Thyroid gland (tissue), 4 donors: Measurements from ENCODE around the gene ITGAV. TPM values are rescaled to one million over a fixed set of nuclear protein-coding genes. Genes with fewer than 3 reads are reported as not detected.
A peak's percentile ranks its signal among the peaks of the same experiment; 100 is the strongest.

Source experiments
- DNase-seq, 2 donors: peaks; one replicate each; pipeline ENCODE4 v3.0.0-alpha.2; 2019
- H3K27ac ChIP-seq, 3 donors: fragments of 200-600 bp; sonication (generic); 1 replicate in 2 of 3; 2 replicates in 1 of 3; pipeline ENCODE4 v1.5.1; 2016 to 2019; ENCODE audit warnings: mild to moderate bottlenecking in 1 of 3, moderate library complexity in 1 of 3
- H3K27me3 ChIP-seq: fragments of 200-600 bp; sonication (generic); one replicate; pipeline ENCODE4 v1.5.1; 2019
- H3K36me3 ChIP-seq, 2 donors: fragments of 200-600 bp; sonication (generic); one replicate each; pipeline ENCODE4 v1.5.1; 2016 to 2019
- H3K4me1 ChIP-seq, 2 donors: fragments of 200-600 bp; sonication (generic); one replicate each; pipeline ENCODE4 v1.5.1; 2017 to 2019
- H3K4me3 ChIP-seq, 3 donors: fragments of 200-600 bp; sonication (generic); replicated peaks in 1 of 3; 1 replicate in 2 of 3; 2 replicates in 1 of 3; pipeline ENCODE4 v1.5.1; 2016; ENCODE audit warnings: mild to moderate bottlenecking in 1 of 3
- H3K9me3 ChIP-seq: fragments of 200-600 bp; sonication (generic); one replicate; pipeline ENCODE4 v1.5.1; 2017
- CTCF ChIP-seq, 6 experiments: fragments of 200-600 bp in 3 of 6; fragments of 450-650 bp in 3 of 6; sonication (generic) in 3 of 6; IDR thresholded peaks; one replicate each; pipeline ENCODE4 v1.5.1; 2016 to 2019; ENCODE audit warnings: antibody characterized with exemption in 6 of 6, mild to moderate bottlenecking in 2 of 6, inconsistent platforms in 1 of 6, moderate library complexity in 1 of 6
- POLR2A ChIP-seq, 2 donors: fragments of 450-650 bp; IDR thresholded peaks; one replicate each; pipeline ENCODE4 v1.6.1; 2017; ENCODE audit warnings: antibody characterized with exemption in 2 of 2, mild to moderate bottlenecking in 2 of 2, moderate library complexity in 1 of 2
- WGBS, 2 donors: methylation state at CpG; one replicate each; pipeline ENCODE4 v1.1.5; 2017; 5-methylcytosine and 5-hydroxymethylcytosine counted together
- intact Hi-C: fragments of 100-400 bp; cut with DNase I; formaldehyde crosslinking; loops from one replicate; pipeline ENCODE4 v1.15.1; 2023
- total RNA-seq, 4 donors: library from RNA; depleted of rRNA; stranded (reverse); fragments of >200 nt; gene quantifications; one replicate each; pipeline ENCODE4 v1.2.3, GENCODE V29; 2016

Gene ITGAV
- total RNA-seq, result 100 to 1,000 TPM; 136 to 186 (median 143) TPM

- Histone ChIP-seq H3K9me3 (no peaks in the 10 kb centered on the region), H3K27me3 (no peaks in the 10 kb centered on the region), H3K4me1 (peaks cover 25 to 27% of the 10 kb centered on the region in 2 donors), H3K27ac (peak within 1 kb of the TSS; percentile 96 to 99 (median 98)), H3K36me3 (no peaks in the 10 kb centered on the region), H3K4me3 (peak within 1 kb of the TSS; percentile 85 to 97 (median 90))
- DNase-seq, result peak; percentile 97
- peak; percentile 86 to 100 for TF ChIP-seq POLR2A (IDR thresholded peaks at IDR 0.05)
- peak in 1 of 6 experiments; percentile 13 for TF ChIP-seq CTCF (IDR thresholded peaks at IDR 0.05)
- 0 to 2% methylated on average over 4 to 20 of the region's 71 CpGs for WGBS, 2 donors
- intact Hi-C loops, result no loop called here
These were observed at the start of gene ITGAV for GRCh38 chr2:186589612-186590349. TSS of gene ITGAV (plus strand) at chr2:186590056. CDS start at chr2:186590339, 283 bp downstream.

GRCh38 chr2:186540941-186541340 lies 48.9 kb upstream of the ITGAV start:
- H3K27me3 ChIP-seq, result no peaks in the 10 kb centered on the region
- no peak overlapping the region for H3K4me3 ChIP-seq
- TF ChIP-seq CTCF (IDR thresholded peaks at IDR 0.05) (no peak), POLR2A (IDR thresholded peaks at IDR 0.05) (no peak)
- H3K9me3 ChIP-seq, result no peaks in the 10 kb centered on the region
- 87 to 89% methylated on average over 4 of the region's 4 CpGs for WGBS, 2 donors
- intact Hi-C loops, result no loop called here
- peaks cover 13 to 23% of the 10 kb centered on the region in 2 donors for H3K4me1 ChIP-seq
- H3K27ac ChIP-seq, result no peak overlapping the region
- no peak for DNase-seq
- no peaks in the 10 kb centered on the region for H3K36me3 ChIP-seq

- no peaks in the 10 kb centered on the region for H3K36me3 ChIP-seq
- no peak for DNase-seq
- H3K9me3 ChIP-seq, result no peaks in the 10 kb centered on the region
- no peak overlapping the region for H3K4me3 ChIP-seq
- H3K4me1 ChIP-seq, result peaks cover 13 to 23% of the 10 kb centered on the region in 2 donors
- no peak overlapping the region for H3K27ac ChIP-seq
- no peaks in the 10 kb centered on the region for H3K27me3 ChIP-seq
- WGBS, 2 donors, result 89 to 92% methylated on average over 4 of the region's 4 CpGs
- TF ChIP-seq CTCF (IDR thresholded peaks at IDR 0.05) (no peak), POLR2A (IDR thresholded peaks at IDR 0.05) (no peak)
- intact Hi-C loops, result no loop called here
These were observed 47.9 kb upstream of the ITGAV start for GRCh38 chr2:186542002-186542401.

- 81 to 88% methylated on average over 3 of the region's 3 CpGs for WGBS, 2 donors
These were observed 46.2 kb upstream of the ITGAV start for GRCh38 chr2:186543561-186544131.

More at GRCh38 chr2:186543561-186544131, 46.2 kb upstream of the ITGAV start:
- Histone ChIP-seq H3K27ac (peak overlapping the region; percentile 11 to 76 (median 66)), H3K4me3 (no peak overlapping the region), H3K4me1 (peaks cover 13 to 23% of the 10 kb centered on the region in 2 donors), H3K36me3 (no peaks in the 10 kb centered on the region), H3K27me3 (no peaks in the 10 kb centered on the region), H3K9me3 (no peaks in the 10 kb centered on the region)
- intact Hi-C loops, result no loop called here
- TF ChIP-seq POLR2A (IDR thresholded peaks at IDR 0.05) (no peak), CTCF (IDR thresholded peaks at IDR 0.05) (no peak)
- no peak for DNase-seq
